ENCODE data around the gene GJB5.
"Not testable (repeated sequence)": the region's sequence is repeated elsewhere in the genome, so short reads cannot be mapped to it uniquely, and the experiment has no call there.

GJB5 gene

GRCh38 chr1:34745666-34746065 lies 9.2 kb upstream of the GJB5 start:
- DNase-seq (ENCODE audit: low read depth): no peak

GRCh38 chr1:34746101-34746500 lies 8.7 kb upstream of the GJB5 start:
- no peak for DNase-seq (ENCODE audit: low read depth)

- DNase-seq (ENCODE audit: low read depth): no peak
These were observed 7.8 kb upstream of the GJB5 start for GRCh38 chr1:34746785-34747637.

- DNase-seq (ENCODE audit: low read depth): no peak
These were observed 7.3 kb upstream of the GJB5 start for GRCh38 chr1:34747638-34747941.

- DNase-seq (ENCODE audit: low read depth): no peak
These were observed 4.9 kb upstream of the GJB5 start for GRCh38 chr1:34749992-34750391.

- DNase-seq (ENCODE audit: low read depth): no peak
These were observed 4.2 kb upstream of the GJB5 start for GRCh38 chr1:34750610-34751009.

- DNase-seq (ENCODE audit: low read depth): peak; percentile 44
These were observed 1.7 kb upstream of the GJB5 start for GRCh38 chr1:34753163-34753562.

GRCh38 chr1:34755961-34756360 lies 1.1 kb downstream of the GJB5 start:
- DNase-seq (ENCODE audit: low read depth): no peak

- no peak for DNase-seq (ENCODE audit: low read depth)
These were observed 2.5 kb downstream of the GJB5 start for GRCh38 chr1:34757386-34757785.

GRCh38 chr1:34758751-34759150 lies 3.9 kb downstream of the GJB5 start:
- DNase-seq (ENCODE audit: low read depth): no peak

GRCh38 chr1:34759503-34760357 lies 4.9 kb downstream of the GJB5 start, which contains the start of gene GJB4:
TSS of gene GJB4 (plus strand) at chr1:34759740. CDS start at chr1:34761255, 1,515 bp downstream.
- DNase-seq (ENCODE audit: low read depth): peak; percentile 13

GRCh38 chr1:34761176-34761761 lies 6.4 kb downstream of the GJB5 start:
- DNase-seq (ENCODE audit: low read depth): no peak

GRCh38 chr1:34761776-34762307 lies 7.0 kb downstream of the GJB5 start:
- no peak for DNase-seq (ENCODE audit: low read depth)

- peak; percentile 36 for DNase-seq (ENCODE audit: low read depth)
These were observed 7.8 kb downstream of the GJB5 start for GRCh38 chr1:34762474-34763141.

GRCh38 chr1:34763142-34763781 lies 8.4 kb downstream of the GJB5 start:
- DNase-seq (ENCODE audit: low read depth): peak; percentile 84

- no peak for DNase-seq (ENCODE audit: low read depth)
These were observed 14.0 kb downstream of the GJB5 start for GRCh38 chr1:34768856-34769255.

- no peak for DNase-seq (ENCODE audit: low read depth)
These were observed 16.2 kb downstream of the GJB5 start for GRCh38 chr1:34770891-34771504.

- DNase-seq (ENCODE audit: low read depth): no peak
These were observed 16.9 kb downstream of the GJB5 start for GRCh38 chr1:34771573-34772371.

- DNase-seq (ENCODE audit: low read depth): not testable (repeated sequence)
These were observed 18.3 kb downstream of the GJB5 start for GRCh38 chr1:34773114-34773513.

- no peak for DNase-seq (ENCODE audit: low read depth)
These were observed 20.1 kb downstream of the GJB5 start for GRCh38 chr1:34774957-34775356.

All from ELR (cell line).